Cardiac muscle cell (in vitro differentiated cells and primary cell): ENCODE measurements around the gene STX18. TPM values are rescaled to one million over a fixed set of nuclear protein-coding genes. Genes with fewer than 3 reads are reported as not detected.

Source experiments
- DNase-seq, 2 donors: peaks; one replicate each; pipeline versions ENCODE4 v3.0.0 to v3.0.0-alpha.2; 2010 to 2017; ENCODE audit warnings: low read depth in 1 of 2, low spot score in 1 of 2
- H3K27ac ChIP-seq: fragments of 200-600 bp; sonication (generic); 2 replicates; pipeline ENCODE4 v1.5.1; 2016
- H3K27me3 ChIP-seq: fragments of 200-600 bp; sonication (generic); 2 replicates; pipeline ENCODE4 v1.6.0; 2016; ENCODE audit warnings: control low read depth
- H3K36me3 ChIP-seq: fragments of 200-600 bp; sonication (generic); 2 replicates; pipeline ENCODE4 v1.5.1; 2016; ENCODE audit warnings: control low read depth
- H3K4me1 ChIP-seq: fragments of 200-600 bp; sonication (generic); 2 replicates; pipeline ENCODE4 v1.8.1; 2017; ENCODE audit warnings: low read depth, mild to moderate bottlenecking, mixed run types
- H3K4me3 ChIP-seq: fragments of 200-600 bp; sonication (generic); 2 replicates; pipeline ENCODE4 v1.5.1; 2016; ENCODE audit warnings: mild to moderate bottlenecking
- H3K9me3 ChIP-seq: fragments of 200-600 bp; sonication (generic); 2 replicates; pipeline ENCODE4 v1.5.1; 2017; ENCODE audit warnings: low read depth, mild to moderate bottlenecking, control low read depth
- CTCF ChIP-seq: IDR thresholded peaks from 2 replicates; pipeline ENCODE4 v1.5.1; 2012; ENCODE audit warnings: low read depth, mild to moderate bottlenecking, low read length
- polyA plus RNA-seq: library from polyadenylated mRNA; unstranded; fragments of >200 nt; fragmentation: Nextera tagmentation; extraction: Ambion mirVana; gene quantifications from 2 replicates; pipeline ENCODE4 v1.2.1, GENCODE V29; 2016
- total RNA-seq: library from RNA; depleted of rRNA; stranded (reverse); fragments of >200 nt; gene quantifications from 2 replicates; pipeline ENCODE4 v1.2.3, GENCODE V29; 2016

The STX18 gene
- total and polyA plus RNA-seq, 2 experiments from 2014 or later: 29.8 to 63.3 TPM

- H3K27me3 ChIP-seq: peaks cover 14% of the 10 kb centered on the region
- no peaks in the 10 kb centered on the region for H3K36me3 ChIP-seq
- no peak overlapping the region for H3K27ac ChIP-seq
- no peaks in the 10 kb centered on the region for H3K4me1 ChIP-seq
- no peak overlapping the region for H3K4me3 ChIP-seq
- TF ChIP-seq CTCF: no peak
- H3K9me3 ChIP-seq: no peaks in the 10 kb centered on the region
- no peak for DNase-seq
Measured at GRCh38 chr4:4396628-4397440, 145.0 kb downstream of the STX18 start.

GRCh38 chr4:4395849-4396627 is 145.8 kb downstream of the STX18 start:
- H3K36me3 ChIP-seq: no peaks in the 10 kb centered on the region
- peaks cover 22% of the 10 kb centered on the region for H3K27me3 ChIP-seq
- no peaks in the 10 kb centered on the region for H3K4me1 ChIP-seq
- peak; percentile 8 for TF ChIP-seq CTCF
- DNase-seq: peak; percentile 47 to 63
- no peak overlapping the region for H3K27ac ChIP-seq
- no peaks in the 10 kb centered on the region for H3K9me3 ChIP-seq
- no peak overlapping the region for H3K4me3 ChIP-seq

GRCh38 chr4:4395371-4395770 is 146.5 kb downstream of the STX18 start:
- DNase-seq: no peak
- no peak overlapping the region for H3K4me3 ChIP-seq
- no peaks in the 10 kb centered on the region for H3K9me3 ChIP-seq
- no peak for TF ChIP-seq CTCF
- H3K27me3 ChIP-seq: peaks cover 29% of the 10 kb centered on the region
- H3K36me3 ChIP-seq: no peaks in the 10 kb centered on the region
- H3K27ac ChIP-seq: no peak overlapping the region
- H3K4me1 ChIP-seq: no peaks in the 10 kb centered on the region

GRCh38 chr4:4394644-4395043 is 147.2 kb downstream of the STX18 start:
- Histone ChIP-seq H3K4me1 (no peaks in the 10 kb centered on the region), H3K27me3 (peaks cover 36% of the 10 kb centered on the region), H3K9me3 (no peaks in the 10 kb centered on the region), H3K36me3 (no peaks in the 10 kb centered on the region), H3K27ac (no peak overlapping the region), H3K4me3 (no peak overlapping the region)
- TF ChIP-seq CTCF: no peak
- DNase-seq: peak in 1 of 2 donors; percentile 83

- Histone ChIP-seq H3K4me1 (no peaks in the 10 kb centered on the region), H3K36me3 (no peaks in the 10 kb centered on the region), H3K27ac (no peak overlapping the region), H3K27me3 (peaks cover 56% of the 10 kb centered on the region), H3K4me3 (no peak overlapping the region), H3K9me3 (no peaks in the 10 kb centered on the region)
- DNase-seq: peak in 1 of 2 donors; percentile 66
- no peak for TF ChIP-seq CTCF
Measured at GRCh38 chr4:4392501-4393183, 149.2 kb downstream of the STX18 start.
